K562 (cell line): ENCODE data around the gene CYP11A1. TPM values are rescaled to one million over a fixed set of nuclear protein-coding genes. Genes with fewer than 3 reads are reported as not detected.

ENCODE experiments used
- ATAC-seq: fragments of 200-7000 bp; cut with Tn5 transposase; 3 replicates; pipeline ENCODE4 v1.9.1; 2020; ENCODE audit warnings: moderate library complexity
- BruUV-seq: library from RNA; stranded (reverse); fragments of 400-500 nt; replicated peaks from 2 replicates; lab custom pipeline; 2021; lab: Mats Ljungman, UMichigan
- CTCF ChIA-PET: fragments of 300-600 bp; formaldehyde crosslinking; extraction: SDS; loops from one replicate; lab custom pipeline; 2021; ENCODE audit warnings: low intra/inter-chr PET ratio; lab: Yijun Ruan, JAX
- POLR2A ChIA-PET: fragments of 300-600, 350-650 bp; sonication (Branson Sonifier 250); formaldehyde crosslinking; extraction: SDS; loops from one replicate; lab custom pipeline; 2021; ENCODE audit warnings: antibody characterized with exemption, inconsistent platforms; lab: Yijun Ruan, JAX
- DNase-seq, 4 experiments: peaks; one replicate each; pipeline versions ENCODE4 v3.0.0 to v3.0.0-alpha.2; 2011 to 2018; ENCODE audit warnings: low spot score in 3 of 4, mixed read lengths in 3 of 4; ENCODE audit errors: extremely low read depth in 1 of 4
- FAIRE-seq: peaks from 2 replicates; lab custom pipeline; 2011; peaks lifted over from hg19 to GRCh38; lab: Jason Lieb, UNC
- H2AFZ ChIP-seq: 2 replicates; pipeline ENCODE4 v1.6.0; 2011; ENCODE audit warnings: low read depth, low read length, control low read depth, inconsistent platforms
- H3K27ac ChIP-seq: fragments of 200-600 bp; 3 replicates; pipeline ENCODE4 v1.8.0; 2011; ENCODE audit warnings: low read depth, mild to moderate bottlenecking, control low read depth, inconsistent platforms, low read length, moderate library complexity, mixed read lengths; ENCODE audit errors: extremely low read depth
- H3K27me3 ChIP-seq, 2 experiments: fragments of 300-600 bp in 1 of 2; 2 replicates in 1 of 2; 3 replicates in 1 of 2; pipeline versions ENCODE4 v1.6.0 to v1.8.0; 2011; ENCODE audit warnings: inconsistent platforms in 2 of 2, low read length in 2 of 2, mild to moderate bottlenecking in 1 of 2, mixed read lengths in 1 of 2, moderate library complexity in 1 of 2; ENCODE audit not compliant: control insufficient read depth in 2 of 2, insufficient read depth in 2 of 2
- H3K36me3 ChIP-seq: fragments of 300-600 bp; 3 replicates; pipeline ENCODE4 v1.8.0; 2011; ENCODE audit warnings: mild to moderate bottlenecking, low read length, inconsistent platforms; ENCODE audit not compliant: control insufficient read depth, insufficient read depth
- H3K4me1 ChIP-seq, 2 experiments: fragments of 200-600 bp in 1 of 2; replicated peaks in 1 of 2; 2 replicates in 1 of 2; 3 replicates in 1 of 2; pipeline versions ENCODE4 v1.5.1 to v1.8.0; 2011; ENCODE audit warnings: inconsistent platforms in 2 of 2, low read length in 2 of 2, mild to moderate bottlenecking in 1 of 2, mixed read lengths in 1 of 2, moderate library complexity in 1 of 2; ENCODE audit not compliant: control insufficient read depth in 2 of 2, insufficient read depth in 2 of 2
- H3K4me2 ChIP-seq: 2 replicates; pipeline ENCODE4 v1.6.1; 2011; ENCODE audit warnings: low read length, control low read depth, inconsistent platforms, mixed read lengths; ENCODE audit not compliant: insufficient read depth
- H3K4me3 ChIP-seq: fragments of 200-600 bp; sonication (generic), shearing (Covaris generic); 2 replicates; pipeline ENCODE4 v1.5.1; 2016; ENCODE audit warnings: control low read depth, inconsistent platforms
- H3K79me2 ChIP-seq: fragments of 200-600 bp; 3 replicates; pipeline ENCODE4 v1.8.0; 2011; ENCODE audit warnings: low read length, inconsistent platforms; ENCODE audit not compliant: control insufficient read depth, insufficient read depth
- H3K9ac ChIP-seq, 2 experiments: 2 replicates each; pipeline versions ENCODE4 v1.6.0 to v1.6.1; 2011; ENCODE audit warnings: low read depth in 2 of 2, low read length in 2 of 2, control low read depth in 1 of 2, inconsistent platforms in 1 of 2, mild to moderate bottlenecking in 1 of 2, mixed read lengths in 1 of 2; ENCODE audit not compliant: insufficient read depth in 1 of 2
- H3K9me1 ChIP-seq: one replicate; pipeline ENCODE4 v1.6.0; 2011; ENCODE audit warnings: inconsistent platforms, mild to moderate bottlenecking, low read length, moderate library complexity; ENCODE audit not compliant: control insufficient read depth, insufficient read depth
- H3K9me3 ChIP-seq: replicated peaks from 2 replicates; pipeline ENCODE4 v1.5.1; 2011; ENCODE audit warnings: low read depth, low read length, inconsistent platforms; ENCODE audit not compliant: control insufficient read depth, insufficient read depth
- H4K20me1 ChIP-seq: replicated peaks from 2 replicates; pipeline ENCODE4 v1.6.1; 2011; ENCODE audit warnings: low read length, inconsistent platforms, mixed read lengths; ENCODE audit not compliant: control insufficient read depth, insufficient read depth
- GATA2 ChIP-seq: sonication (generic); formaldehyde crosslinking; IDR thresholded peaks from 2 replicates; pipeline ENCODE4 v1.4.0; 2020; ENCODE audit warnings: mild to moderate bottlenecking, missing genetic modification reagents
- HEY1 ChIP-seq: fragments of 250-450 bp; sonication (Bioruptor Pico); IDR thresholded peaks from 2 replicates; pipeline ENCODE4 v1.5.0; 2020; ENCODE audit warnings: mild to moderate bottlenecking, moderate library complexity, borderline replicate concordance
- RBM25 ChIP-seq: fragments of 200-400 bp; formaldehyde crosslinking; IDR thresholded peaks from 2 replicates; pipeline ENCODE4 v1.6.1; 2018; ENCODE audit warnings: low read length, low read depth, moderate library complexity; ENCODE audit not compliant: severe bottlenecking
- SMC3 ChIP-seq: conservative IDR thresholded peaks from 2 replicates; pipeline ENCODE4 v1.6.1; 2011; ENCODE audit warnings: low read depth, low read length, improper control_type of control experiment; ENCODE audit not compliant: insufficient read depth
- YBX1 ChIP-seq: fragments of 450-650 bp; IDR thresholded peaks from 2 replicates; pipeline ENCODE4 v1.7.1; 2016; ENCODE audit warnings: mild to moderate bottlenecking
- ZFP36 ChIP-seq: fragments of 150-350 bp; IDR thresholded peaks from 2 replicates; pipeline ENCODE4 v1.6.1; 2018; ENCODE audit warnings: low read length, low read depth; ENCODE audit not compliant: partially characterized antibody
- ZNF175 ChIP-seq: fragments of 200-800 bp; sonication (Bioruptor generic); IDR thresholded peaks from 2 replicates; pipeline ENCODE4 v1.6.1; 2016; ENCODE audit warnings: low read depth, mild to moderate bottlenecking, missing genetic modification characterization, missing compliant biosample characterization
- WGBS: fragments of 100-300 bp; shearing (Covaris generic); methylation state at CpG from one replicate; pipeline ENCODE4 v1.1.6; 2016; ENCODE audit warnings: low coverage, mixed read lengths; ENCODE audit not compliant: insufficient coverage; ENCODE audit errors: missing lambda C conversion rate; 5-methylcytosine and 5-hydroxymethylcytosine counted together
- in situ Hi-C: fragments of 300-500 bp; cut with MboI; formaldehyde crosslinking; loops from 4 replicates; pipeline ENCODE4 v1.15.0; 2018; ENCODE audit warnings: inconsistent platforms, mixed read lengths
- intact Hi-C: fragments of 100-400 bp; cut with micrococcal nuclease; formaldehyde crosslinking; loops from 2 replicates; pipeline ENCODE4 v1.14.2; 2022
- polyA plus RNA-seq, 8 experiments: library from polyadenylated mRNA; depleted of rRNA in 4 of 8; stranded (reverse) in 5 of 8; unstranded in 3 of 8; fragments of >200 nt; fragmentation: Nextera tagmentation in 2 of 8; fragmentation: Illumina TruSeq in 1 of 8; extraction: Ambion mirVana in 2 of 8; extraction: Trizol in 1 of 8; gene quantifications; 2 replicates each; pipeline versions ENCODE4 v1.2.1 to v1.2.3, GENCODE V29; 2011 to 2014; ENCODE audit warnings: inconsistent platforms in 1 of 8, missing spikeins in 1 of 8
- total RNA-seq, 7 experiments: library from RNA; depleted of rRNA in 6 of 7; stranded (reverse); fragments of >200 nt in 6 of 7; fragmentation: Illumina TruSeq in 2 of 7; extraction: Trizol in 2 of 7; gene quantifications; 2 replicates each; pipeline versions ENCODE4 v1.2.1 to v1.2.3, GENCODE V29; 2011 to 2021; ENCODE audit warnings: low replicate concordance in 1 of 7
- TF ChIP-seq, protein P1 (sequence below), 2 experiments: fragments of 450-650 bp in 1 of 2; sonication (generic) in 1 of 2; formaldehyde crosslinking in 1 of 2; IDR thresholded peaks in 1 of 2; conservative IDR thresholded peaks in 1 of 2; 2 replicates each; pipeline versions ENCODE4 v1.6.1 to v1.8.1; 2016 to 2023; ENCODE audit warnings: mild to moderate bottlenecking in 2 of 2, moderate library complexity in 2 of 2, inconsistent platforms in 1 of 2, missing genetic modification reagents in 1 of 2
- TF ChIP-seq, protein P2 (sequence below): sonication (generic); formaldehyde crosslinking; IDR thresholded peaks from 2 replicates; pipeline ENCODE4 v1.8.1; 2023; ENCODE audit warnings: mild to moderate bottlenecking, missing genetic modification reagents
- TF ChIP-seq, protein P3 (sequence below), 2 experiments: fragments of 200-800 bp in 1 of 2; sonication (Bioruptor generic) in 1 of 2; sonication (generic) in 1 of 2; formaldehyde crosslinking in 1 of 2; IDR thresholded peaks in 1 of 2; conservative IDR thresholded peaks in 1 of 2; 2 replicates each; pipeline versions ENCODE4 v1.5.0 to v1.6.1; 2016 to 2020; ENCODE audit warnings: missing compliant biosample characterization in 1 of 2, missing genetic modification characterization in 1 of 2, missing genetic modification reagents in 1 of 2
- TF ChIP-seq, protein P4 (sequence below): fragments of 200-800 bp; sonication (Bioruptor generic); IDR thresholded peaks from 2 replicates; pipeline ENCODE4 v1.6.1; 2017; ENCODE audit warnings: missing genetic modification characterization, missing compliant biosample characterization

CYP11A1 gene
- total and polyA plus RNA-seq, 9 of the 15 experiments (the other 6 are each of a cell fraction or from before 2014, with no cell fraction given), result 0.06 to 0.24 (median 0.10) TPM; not detected in 4

DNA sequence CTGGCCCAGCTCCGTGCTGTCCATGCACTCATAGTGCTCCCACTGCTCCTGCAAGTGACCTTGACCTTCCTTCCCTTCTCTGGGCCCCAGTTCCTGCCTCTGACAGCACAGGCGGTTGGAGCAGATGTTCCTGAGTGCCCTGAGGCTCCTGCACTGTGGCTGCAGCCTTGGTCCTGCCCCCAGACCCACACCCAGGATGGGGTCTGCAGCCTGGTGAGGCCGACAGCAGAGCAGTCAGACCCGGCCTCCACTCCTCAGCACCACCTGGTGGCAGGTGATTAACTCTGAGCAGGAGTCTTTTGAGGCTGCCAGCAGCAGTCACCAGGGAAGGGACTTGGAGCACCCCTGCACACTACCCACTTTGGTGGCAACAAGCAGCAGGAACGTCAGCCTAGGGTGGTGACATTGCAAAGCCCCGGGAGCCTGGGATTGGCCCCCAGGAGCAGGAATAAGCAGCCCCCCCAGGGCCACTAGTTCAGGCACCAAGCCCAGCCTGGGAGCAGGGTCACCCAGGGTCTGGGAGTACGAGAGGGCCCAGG, 64.6 kb downstream of the CYP11A1 start (continued):
- TF ChIP-seq, protein P1, sequence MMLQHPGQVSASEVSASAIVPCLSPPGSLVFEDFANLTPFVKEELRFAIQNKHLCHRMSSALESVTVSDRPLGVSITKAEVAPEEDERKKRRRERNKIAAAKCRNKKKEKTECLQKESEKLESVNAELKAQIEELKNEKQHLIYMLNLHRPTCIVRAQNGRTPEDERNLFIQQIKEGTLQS (IDR thresholded peaks at IDR 0.05), result no peak
- TF ChIP-seq, protein P1 (CRISPR knock-in tag; conservative IDR thresholded peaks at IDR 0.05), result no peak
- TF ChIP-seq YBX1 (no peak), SMC3 (peak; percentile 68; the same call in 1 of the 2 replicates), GATA2 (no peak)
- TF ChIP-seq, protein P2, sequence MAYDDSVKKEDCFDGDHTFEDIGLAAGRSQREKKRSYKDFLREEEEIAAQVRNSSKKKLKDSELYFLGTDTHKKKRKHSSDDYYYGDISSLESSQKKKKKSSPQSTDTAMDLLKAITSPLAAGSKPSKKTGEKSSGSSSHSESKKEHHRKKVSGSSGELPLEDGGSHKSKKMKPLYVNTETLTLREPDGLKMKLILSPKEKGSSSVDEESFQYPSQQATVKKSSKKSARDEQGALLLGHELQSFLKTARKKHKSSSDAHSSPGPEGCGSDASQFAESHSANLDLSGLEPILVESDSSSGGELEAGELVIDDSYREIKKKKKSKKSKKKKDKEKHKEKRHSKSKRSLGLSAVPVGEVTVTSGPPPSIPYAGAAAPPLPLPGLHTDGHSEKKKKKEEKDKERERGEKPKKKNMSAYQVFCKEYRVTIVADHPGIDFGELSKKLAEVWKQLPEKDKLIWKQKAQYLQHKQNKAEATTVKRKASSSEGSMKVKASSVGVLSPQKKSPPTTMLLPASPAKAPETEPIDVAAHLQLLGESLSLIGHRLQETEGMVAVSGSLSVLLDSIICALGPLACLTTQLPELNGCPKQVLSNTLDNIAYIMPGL (CRISPR knock-in tag), result no peak

DNA sequence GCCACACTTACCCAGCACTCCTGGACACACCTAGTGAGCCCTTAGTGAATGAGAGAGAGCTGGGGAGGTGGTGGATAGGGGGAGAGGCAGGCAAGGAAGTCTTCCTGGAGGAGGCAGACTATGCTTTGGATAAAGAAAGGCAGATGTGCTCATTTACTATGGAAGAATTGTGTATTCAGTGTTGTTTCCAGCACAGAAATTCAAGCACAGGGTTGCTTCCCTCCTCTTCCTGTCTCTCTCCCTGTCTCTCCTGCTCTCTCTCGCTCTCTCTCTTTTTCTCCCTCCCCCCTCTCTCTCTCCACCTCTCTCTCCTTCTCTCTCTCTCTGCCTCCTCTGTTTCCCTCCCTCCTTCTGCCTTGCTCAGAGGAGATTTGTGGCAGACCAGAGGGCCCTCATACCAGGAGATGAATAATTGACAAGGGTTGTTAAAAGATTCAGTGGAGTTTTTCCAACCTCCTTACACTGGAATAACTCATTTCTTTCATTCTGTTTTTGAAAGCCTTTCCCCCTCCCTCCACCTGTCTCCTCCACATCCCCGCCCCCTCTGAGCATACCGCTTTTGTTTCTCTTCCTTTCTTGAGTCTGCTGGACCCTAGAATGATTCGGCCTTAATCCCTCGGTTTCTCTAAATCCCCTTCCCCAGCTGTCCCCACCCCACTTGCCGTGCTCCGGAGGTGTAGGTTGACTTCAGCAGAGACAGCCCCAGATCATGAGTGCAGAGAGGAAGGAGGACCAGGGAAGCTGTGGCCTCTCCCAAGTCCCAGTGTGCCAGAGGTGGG, 65.7 kb downstream of the CYP11A1 start:
- Histone ChIP-seq H3K4me3 (no peak overlapping the region), H3K27ac (no peak overlapping the region), H3K27me3 (peaks cover 19 to 41% of the 10 kb centered on the region in 2 experiments), H3K9me1 (no peaks in the 10 kb centered on the region), H3K9ac (no peak overlapping the region), H2AFZ (no peak overlapping the region), H3K4me2 (no peak overlapping the region), H4K20me1 (peaks cover 27% of the 10 kb centered on the region), H3K4me1 (peaks cover 0 to 6% of the 10 kb centered on the region in 2 experiments; a peak in 2 of 5 replicates), H3K36me3 (no peaks in the 10 kb centered on the region), H3K79me2 (no peaks in the 10 kb centered on the region), H3K9me3 (no peaks in the 10 kb centered on the region)
- no peak for DNase-seq
- CTCF ChIA-PET, result interaction anchor here (0.5 kb wide), 1 partner anchor 20 kb away, joined by 3 read pairs; no protein-coding TSS in a partner anchor
- no peak for ATAC-seq
- in situ Hi-C loops (no loop called here), intact Hi-C loops (no loop called here)
- FAIRE-seq, result no peak
- POLR2A ChIA-PET, result no interaction called here
- BruUV-seq, result no TSS peak
- 0% methylated on average over 4 of the region's 7 CpGs for WGBS
- peak; percentile 53 for TF ChIP-seq RBM25
- TF ChIP-seq, protein P3, sequence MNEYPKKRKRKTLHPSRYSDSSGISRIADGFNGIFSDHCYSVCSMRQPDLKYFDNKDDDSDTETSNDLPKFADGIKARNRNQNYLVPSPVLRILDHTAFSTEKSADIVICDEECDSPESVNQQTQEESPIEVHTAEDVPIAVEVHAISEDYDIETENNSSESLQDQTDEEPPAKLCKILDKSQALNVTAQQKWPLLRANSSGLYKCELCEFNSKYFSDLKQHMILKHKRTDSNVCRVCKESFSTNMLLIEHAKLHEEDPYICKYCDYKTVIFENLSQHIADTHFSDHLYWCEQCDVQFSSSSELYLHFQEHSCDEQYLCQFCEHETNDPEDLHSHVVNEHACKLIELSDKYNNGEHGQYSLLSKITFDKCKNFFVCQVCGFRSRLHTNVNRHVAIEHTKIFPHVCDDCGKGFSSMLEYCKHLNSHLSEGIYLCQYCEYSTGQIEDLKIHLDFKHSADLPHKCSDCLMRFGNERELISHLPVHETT (CRISPR knock-in tag; conservative IDR thresholded peaks at IDR 0.05 in 1 of 2, IDR thresholded peaks at IDR 0.05 in 1 of 2), result no peak
- TF ChIP-seq, protein P4, sequence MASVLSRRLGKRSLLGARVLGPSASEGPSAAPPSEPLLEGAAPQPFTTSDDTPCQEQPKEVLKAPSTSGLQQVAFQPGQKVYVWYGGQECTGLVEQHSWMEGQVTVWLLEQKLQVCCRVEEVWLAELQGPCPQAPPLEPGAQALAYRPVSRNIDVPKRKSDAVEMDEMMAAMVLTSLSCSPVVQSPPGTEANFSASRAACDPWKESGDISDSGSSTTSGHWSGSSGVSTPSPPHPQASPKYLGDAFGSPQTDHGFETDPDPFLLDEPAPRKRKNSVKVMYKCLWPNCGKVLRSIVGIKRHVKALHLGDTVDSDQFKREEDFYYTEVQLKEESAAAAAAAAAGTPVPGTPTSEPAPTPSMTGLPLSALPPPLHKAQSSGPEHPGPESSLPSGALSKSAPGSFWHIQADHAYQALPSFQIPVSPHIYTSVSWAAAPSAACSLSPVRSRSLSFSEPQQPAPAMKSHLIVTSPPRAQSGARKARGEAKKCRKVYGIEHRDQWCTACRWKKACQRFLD, result no peak
- TF ChIP-seq HEY1, result no peak
- TF ChIP-seq ZFP36, result peak; percentile 87
- no peak for TF ChIP-seq ZNF175 (CRISPR knock-in tag)
